NCI-H128 (cell line): ENCODE data around the gene HLA-E.
"Not testable (repeated sequence)": the region's sequence is repeated elsewhere in the genome, so short reads cannot be mapped to it uniquely, and the experiment has no call there.

ENCODE experiments used
- DNase-seq: peaks from one replicate; lab custom pipeline; 2025; ENCODE audit not compliant: unreplicated experiment; lab: John Stamatoyannopoulos, UW

Gene HLA-E

GRCh38 chr6:30480536-30481156 lies 8.7 kb upstream of the HLA-E start:
- DNase-seq = no peak

GRCh38 chr6:30481211-30481964 lies 7.9 kb upstream of the HLA-E start:
- no peak for DNase-seq

- peak; percentile 38 for DNase-seq
These were observed 7.2 kb upstream of the HLA-E start for GRCh38 chr6:30481965-30482644.

- no peak for DNase-seq
These were observed 5.5 kb upstream of the HLA-E start for GRCh38 chr6:30483677-30484279.

- no peak for DNase-seq
These were observed 4.1 kb upstream of the HLA-E start for GRCh38 chr6:30485236-30485635.

- DNase-seq = no peak
These were observed 1.4 kb upstream of the HLA-E start for GRCh38 chr6:30487926-30488325.

GRCh38 chr6:30488697-30489080 lies 620 bp upstream of the HLA-E start:
- not testable (repeated sequence) for DNase-seq

- no peak for DNase-seq
These were observed 942 bp downstream of the HLA-E start for GRCh38 chr6:30490026-30490876.

GRCh38 chr6:30491291-30491953 lies 2.1 kb downstream of the HLA-E start:
- not testable (repeated sequence) for DNase-seq

GRCh38 chr6:30491991-30492952 lies 3.0 kb downstream of the HLA-E start:
- DNase-seq = no peak

- DNase-seq = no peak
These were observed 4.4 kb downstream of the HLA-E start for GRCh38 chr6:30493643-30494250.

GRCh38 chr6:30494291-30494861 lies 5.1 kb downstream of the HLA-E start:
- DNase-seq = no peak

GRCh38 chr6:30495060-30495459 lies 5.8 kb downstream of the HLA-E start:
- not testable (repeated sequence) for DNase-seq

- no peak for DNase-seq
These were observed 6.7 kb downstream of the HLA-E start for GRCh38 chr6:30495993-30496392.

GRCh38 chr6:30497261-30497599 lies 7.9 kb downstream of the HLA-E start:
- not testable (repeated sequence) for DNase-seq

- no peak for DNase-seq
These were observed 8.4 kb downstream of the HLA-E start for GRCh38 chr6:30497714-30498113.

GRCh38 chr6:30498705-30499104 lies 9.4 kb downstream of the HLA-E start:
- DNase-seq = not testable (repeated sequence)
